Adrenal gland (tissue), 5 donors: ENCODE results near the gene UBE4B.

Experiments
- CTCF ChIP-seq, 6 experiments: fragments of 450-650 bp in 4 of 6; fragments of 200-600 bp in 2 of 6; sonication (generic) in 1 of 6; IDR thresholded peaks; 1 replicate in 5 of 6; 2 replicates in 1 of 6; pipeline versions ENCODE4 v1.5.1 to v1.8.0; 2016 to 2021; ENCODE audit warnings: antibody characterized with exemption in 6 of 6, mild to moderate bottlenecking in 2 of 6, moderate library complexity in 1 of 6
- POLR2A ChIP-seq, 2 donors: fragments of 450-650 bp; IDR thresholded peaks; one replicate each; pipeline ENCODE4 v1.6.1; 2017; ENCODE audit warnings: antibody characterized with exemption in 2 of 2, mild to moderate bottlenecking in 2 of 2, moderate library complexity in 1 of 2
- donor health status: DM: no; HTN: no; CAD: no.

GRCh38 chr1:10113501-10113900 lies 80.7 kb downstream of the UBE4B start:
- TF ChIP-seq CTCF (IDR thresholded peaks at IDR 0.05): no peak
- no peak for TF ChIP-seq POLR2A (IDR thresholded peaks at IDR 0.05)
